HepG2 (cell line): Measurements from ENCODE around the gene PMM2. TPM values are rescaled to one million over a fixed set of nuclear protein-coding genes. Genes with fewer than 3 reads are reported as not detected.
A peak's percentile ranks its signal among the peaks of the same experiment; 100 is the strongest.

Experiments used
- IKZF4 ChIP-seq: sonication (generic); formaldehyde crosslinking; IDR thresholded peaks from 2 replicates; pipeline ENCODE4 v1.5.1; 2020; ENCODE audit warnings: borderline replicate concordance, mild to moderate bottlenecking, low read depth, missing genetic modification reagents; ENCODE audit errors: not compliant biosample characterization
- KLF11 ChIP-seq: IDR thresholded peaks from 2 replicates; pipeline ENCODE4 v1.6.1; 2016; ENCODE audit warnings: missing compliant biosample characterization
- LRRFIP1 ChIP-seq: sonication (generic); formaldehyde crosslinking; conservative IDR thresholded peaks from 2 replicates; pipeline ENCODE4 v1.4.0; 2020; ENCODE audit warnings: missing genetic modification reagents
- MBNL3 ChIP-seq: fragments of 250-450 bp; sonication (Bioruptor Pico); conservative IDR thresholded peaks from 2 replicates; pipeline ENCODE4 v1.8.0; 2022; ENCODE audit warnings: mild to moderate bottlenecking, inconsistent platforms
- PCBP1 ChIP-seq: fragments of 200-400 bp; formaldehyde crosslinking; IDR thresholded peaks from 2 replicates; pipeline ENCODE4 v1.6.1; 2017; ENCODE audit warnings: mild to moderate bottlenecking, low read depth, low read length, borderline replicate concordance
- PRDM10 ChIP-seq: sonication (generic); formaldehyde crosslinking; IDR thresholded peaks from 2 replicates; pipeline ENCODE4 v1.4.0; 2020; ENCODE audit warnings: low read depth, missing genetic modification reagents
- RNF2 ChIP-seq: fragments of 450-650 bp; conservative IDR thresholded peaks from 2 replicates; pipeline ENCODE4 v1.6.1; 2016; ENCODE audit warnings: low read depth
- SIX4 ChIP-seq: sonication (generic); formaldehyde crosslinking; IDR thresholded peaks from 2 replicates; pipeline ENCODE4 v1.4.0; 2020; ENCODE audit warnings: missing genetic modification reagents
- STAT5B ChIP-seq: sonication (generic); formaldehyde crosslinking; IDR thresholded peaks from 2 replicates; pipeline ENCODE4 v1.4.0; 2020; ENCODE audit warnings: missing genetic modification reagents
- U2AF1 ChIP-seq: fragments of 200-400 bp; formaldehyde crosslinking; optimal IDR thresholded peaks from 2 replicates; pipeline ENCODE3; 2017; ENCODE audit warnings: mild to moderate bottlenecking, low read depth, low read length
- YY1 ChIP-seq: IDR thresholded peaks from 2 replicates; pipeline ENCODE4 v1.6.1; 2011; ENCODE audit warnings: low read length, low read depth, moderate library complexity, mild to moderate bottlenecking; ENCODE audit not compliant: insufficient read depth, insufficient replicate concordance
- ZNF558 ChIP-seq: sonication (generic); formaldehyde crosslinking; IDR thresholded peaks from 2 replicates; pipeline ENCODE4 v1.9.0; 2022; ENCODE audit warnings: mild to moderate bottlenecking, missing genetic modification reagents, borderline replicate concordance
- ZNF704 ChIP-seq: sonication (generic); formaldehyde crosslinking; IDR thresholded peaks from 2 replicates; pipeline ENCODE4 v1.8.1; 2023; ENCODE audit warnings: mild to moderate bottlenecking, inconsistent platforms, moderate library complexity, missing genetic modification reagents, borderline replicate concordance
- polyA plus RNA-seq, 8 experiments: library from polyadenylated mRNA; depleted of rRNA in 3 of 8; stranded (reverse) in 7 of 8; unstranded in 1 of 8; fragments of >200 nt; fragmentation: Illumina TruSeq in 4 of 8; extraction: Trizol in 4 of 8; gene quantifications; 2 replicates each; pipeline versions ENCODE4 v1.2.1 to v1.2.3, GENCODE V29; 2011 to 2016; ENCODE audit warnings: low read depth in 4 of 8, missing spikeins in 1 of 8, mixed read lengths in 1 of 8; ENCODE audit not compliant: insufficient read depth in 1 of 8
- total RNA-seq, 5 experiments: library from RNA; depleted of rRNA; stranded (reverse); fragments of >200 nt; fragmentation: Illumina TruSeq; extraction: Trizol; gene quantifications; 2 replicates each; pipeline ENCODE4 v1.2.3, GENCODE V29; 2016; ENCODE audit warnings: low read depth in 1 of 5
- TF ChIP-seq, protein P1 (sequence below): IDR thresholded peaks from 2 replicates; pipeline ENCODE4 v1.6.1; 2016; ENCODE audit warnings: missing biosample characterization, missing genetic modification reagents, low read depth
- TF ChIP-seq, protein P2 (sequence below): sonication (generic); formaldehyde crosslinking; IDR thresholded peaks from 2 replicates; pipeline ENCODE4 v1.5.1; 2020; ENCODE audit warnings: missing genetic modification reagents, mild to moderate bottlenecking, borderline replicate concordance

The PMM2 gene
- total and polyA plus RNA-seq, 2 of the 13 experiments (the other 11 are each of a cell fraction or from before 2014, with no cell fraction given) = 52.2 to 93.7 TPM

GRCh38 chr16:8869212-8869987, 71.8 kb downstream of the PMM2 start (continued):
- TF ChIP-seq, protein P1, sequence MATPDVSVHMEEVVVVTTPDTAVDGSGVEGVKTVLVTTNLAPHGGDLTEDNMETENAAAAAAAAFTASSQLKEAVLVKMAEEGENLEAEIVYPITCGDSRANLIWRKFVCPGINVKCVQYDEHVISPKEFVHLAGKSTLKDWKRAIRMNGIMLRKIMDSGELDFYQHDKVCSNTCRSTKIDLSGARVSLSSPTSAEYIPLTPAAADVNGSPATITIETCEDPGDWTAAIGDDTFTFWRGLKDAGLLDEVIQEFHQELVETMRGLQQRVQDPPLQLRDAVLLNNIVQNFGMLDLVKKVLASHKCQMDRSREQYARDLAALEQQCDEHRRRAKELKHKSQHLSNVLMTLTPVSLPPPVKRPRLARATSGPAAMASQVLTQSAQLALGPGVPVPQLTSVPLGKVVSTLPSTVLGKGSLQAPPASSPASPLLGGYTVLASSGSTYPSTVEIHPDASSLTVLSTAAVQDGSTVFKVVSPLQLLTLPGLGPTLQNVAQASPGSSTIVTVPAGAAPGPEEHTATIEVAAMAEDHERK (CRISPR knock-in tag) = no peak
- TF ChIP-seq KLF11 (CRISPR knock-in tag) (no peak), SIX4 (CRISPR knock-in tag) (no peak; the same call in 1 of the 2 replicates), PRDM10 (CRISPR knock-in tag) (peak; percentile 85; the same call in 1 of the 2 replicates), U2AF1 (no peak), MBNL3 (CRISPR knock-in tag) (no peak), LRRFIP1 (no peak), ZNF558 (CRISPR knock-in tag) (0 out of 2 replicates have a peak, but pooled peaks have one; percentile 12), RNF2 (no peak), YY1 (no peak), STAT5B (CRISPR knock-in tag) (0 out of 2 replicates have a peak, but pooled peaks have one; percentile 70), IKZF4 (CRISPR knock-in tag) (no peak), PCBP1 (no peak), ZNF704 (CRISPR knock-in tag) (no peak)
- TF ChIP-seq, protein P2, sequence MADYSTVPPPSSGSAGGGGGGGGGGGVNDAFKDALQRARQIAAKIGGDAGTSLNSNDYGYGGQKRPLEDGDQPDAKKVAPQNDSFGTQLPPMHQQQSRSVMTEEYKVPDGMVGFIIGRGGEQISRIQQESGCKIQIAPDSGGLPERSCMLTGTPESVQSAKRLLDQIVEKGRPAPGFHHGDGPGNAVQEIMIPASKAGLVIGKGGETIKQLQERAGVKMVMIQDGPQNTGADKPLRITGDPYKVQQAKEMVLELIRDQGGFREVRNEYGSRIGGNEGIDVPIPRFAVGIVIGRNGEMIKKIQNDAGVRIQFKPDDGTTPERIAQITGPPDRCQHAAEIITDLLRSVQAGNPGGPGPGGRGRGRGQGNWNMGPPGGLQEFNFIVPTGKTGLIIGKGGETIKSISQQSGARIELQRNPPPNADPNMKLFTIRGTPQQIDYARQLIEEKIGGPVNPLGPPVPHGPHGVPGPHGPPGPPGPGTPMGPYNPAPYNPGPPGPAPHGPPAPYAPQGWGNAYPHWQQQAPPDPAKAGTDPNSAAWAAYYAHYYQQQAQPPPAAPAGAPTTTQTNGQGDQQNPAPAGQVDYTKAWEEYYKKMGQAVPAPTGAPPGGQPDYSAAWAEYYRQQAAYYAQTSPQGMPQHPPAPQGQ (CRISPR knock-in tag) = no peak
